CD4-positive, alpha-beta T cell treated with Interleukin-4 for 4 hours (primary cell): ENCODE data around the gene HELQ.

ENCODE experiments used
- DNase-seq: peaks from one replicate; pipeline ENCODE4 v3.0.0-alpha.2; 2020

Gene HELQ

DNA sequence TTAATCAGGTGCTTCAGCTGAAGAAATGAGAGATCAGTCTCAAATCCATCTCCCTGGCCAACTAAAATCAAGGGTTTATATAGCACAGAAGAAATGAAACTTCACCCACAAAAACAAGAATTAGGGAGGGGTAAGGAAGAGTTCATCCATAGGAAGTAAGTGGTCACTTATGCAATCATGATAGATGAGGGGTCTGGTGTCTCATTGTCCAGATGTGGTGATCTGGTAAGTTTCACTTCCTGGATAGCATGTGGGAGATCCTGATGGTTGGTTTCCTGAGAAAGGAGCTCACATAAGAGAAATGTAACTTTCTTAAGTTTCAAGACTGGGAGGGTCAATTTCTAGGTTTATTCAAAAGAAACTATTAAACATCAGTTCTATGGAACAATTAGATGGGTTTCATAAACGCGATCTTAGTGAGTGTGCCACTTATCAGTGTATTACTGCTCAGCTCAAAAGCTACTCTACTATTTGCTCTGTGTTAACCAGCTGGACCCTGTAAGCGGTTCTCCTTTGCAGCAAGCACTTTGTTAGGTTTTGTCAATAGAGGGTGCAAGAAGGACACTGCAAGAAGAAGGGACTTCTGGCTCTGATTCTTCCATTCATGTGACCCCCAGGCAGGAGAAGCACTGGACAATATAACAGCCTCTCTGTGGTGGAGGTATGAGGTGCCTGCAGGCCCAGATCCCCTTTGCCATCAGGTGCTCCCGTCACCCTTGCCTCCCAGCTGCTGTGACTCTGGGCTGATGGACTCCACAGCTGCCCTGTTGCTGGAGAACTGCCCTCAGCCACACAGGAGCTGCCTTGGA, 85.6 kb downstream of the HELQ start:
- no peak for DNase-seq

DNA sequence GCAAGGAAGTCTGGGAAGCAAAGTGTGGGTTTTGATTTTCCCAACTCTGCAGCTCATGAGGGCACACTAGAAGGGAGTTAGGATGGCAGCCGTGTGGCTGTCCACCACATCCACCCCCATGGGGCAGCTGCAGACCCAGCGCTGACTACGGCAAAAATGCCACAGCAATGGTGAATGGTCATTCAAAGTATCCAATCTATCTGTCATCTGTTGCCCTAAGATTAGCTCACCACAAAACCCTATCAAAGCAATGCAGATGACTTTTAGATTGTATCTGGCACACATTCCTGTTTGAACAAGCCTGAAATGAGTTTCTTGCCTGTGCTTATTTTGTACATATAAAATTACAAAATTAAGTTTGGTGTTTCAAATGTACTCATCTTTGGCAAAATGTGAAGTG, 91.3 kb downstream of the HELQ start:
- no peak for DNase-seq

DNA sequence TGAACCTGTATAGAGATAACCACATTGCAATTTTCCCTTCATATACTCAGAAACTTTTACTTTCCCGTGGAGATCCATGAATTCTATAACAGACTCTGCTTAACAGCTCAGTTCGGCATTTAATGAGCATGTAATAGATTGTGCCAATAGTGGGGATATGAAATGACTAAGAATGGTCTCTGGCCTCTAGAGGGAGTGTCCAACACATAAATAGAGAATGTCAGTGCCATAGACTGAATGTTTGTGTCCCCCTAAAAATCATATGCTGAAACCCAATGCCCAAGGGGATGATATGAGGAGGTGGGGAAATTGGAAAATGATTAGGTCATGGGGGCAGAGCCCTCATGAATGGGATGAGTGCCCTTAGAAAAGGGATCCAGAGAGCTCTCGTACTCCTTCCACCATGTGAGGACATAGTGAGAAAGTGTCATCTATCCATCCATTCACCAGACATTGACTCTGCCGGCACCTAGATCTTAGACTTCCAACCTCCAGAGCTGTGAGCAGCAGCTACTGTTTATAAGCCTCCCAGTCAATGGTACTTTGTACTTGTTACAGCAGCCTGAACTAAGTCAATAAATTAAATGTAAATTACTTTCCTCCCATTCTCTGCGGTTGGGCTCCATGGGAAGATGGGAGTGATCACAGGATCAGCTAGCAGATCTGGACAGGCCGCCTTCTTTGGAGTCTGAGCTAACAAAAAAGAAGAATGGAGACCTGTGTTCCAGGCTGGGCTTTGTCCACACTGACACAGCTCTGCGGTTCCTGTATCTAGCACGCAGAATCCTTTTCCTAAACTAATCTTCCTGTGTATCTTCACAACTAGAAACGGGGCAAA, 92.9 kb downstream of the HELQ start:
- no peak for DNase-seq

DNA sequence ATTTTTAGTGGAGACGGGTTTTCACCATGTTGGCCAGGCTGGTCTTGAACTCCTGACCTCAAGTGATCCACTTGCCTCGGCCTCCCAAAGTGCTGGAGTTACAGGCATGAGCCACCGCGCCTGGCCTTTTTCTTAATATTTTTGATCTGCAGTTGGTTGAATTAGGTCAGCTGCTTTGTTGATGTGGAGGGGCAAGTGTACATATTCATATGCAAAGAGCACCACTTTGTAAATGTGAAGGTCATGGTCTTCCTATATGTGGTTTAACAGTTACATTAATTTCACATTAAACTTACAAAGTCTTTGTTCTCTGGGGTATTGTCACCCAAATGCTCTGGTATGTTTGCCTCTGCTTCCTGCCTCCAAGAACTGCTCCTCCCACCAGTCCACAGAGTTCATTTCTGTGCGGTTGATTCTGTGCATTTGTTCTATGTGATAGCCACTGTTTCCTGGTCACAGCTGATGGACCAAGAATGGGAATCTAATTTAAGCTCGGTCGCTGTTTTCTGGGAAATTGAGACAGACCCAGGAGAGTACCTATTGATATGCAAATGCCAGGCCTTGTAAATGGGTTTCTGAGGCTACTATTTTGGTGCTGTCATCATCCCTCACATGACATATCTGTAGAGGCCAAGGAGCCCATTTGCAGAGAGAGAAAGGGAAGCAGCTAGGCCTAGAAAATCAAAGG, 94.1 kb downstream of the HELQ start:
- DNase-seq, result no peak

DNA sequence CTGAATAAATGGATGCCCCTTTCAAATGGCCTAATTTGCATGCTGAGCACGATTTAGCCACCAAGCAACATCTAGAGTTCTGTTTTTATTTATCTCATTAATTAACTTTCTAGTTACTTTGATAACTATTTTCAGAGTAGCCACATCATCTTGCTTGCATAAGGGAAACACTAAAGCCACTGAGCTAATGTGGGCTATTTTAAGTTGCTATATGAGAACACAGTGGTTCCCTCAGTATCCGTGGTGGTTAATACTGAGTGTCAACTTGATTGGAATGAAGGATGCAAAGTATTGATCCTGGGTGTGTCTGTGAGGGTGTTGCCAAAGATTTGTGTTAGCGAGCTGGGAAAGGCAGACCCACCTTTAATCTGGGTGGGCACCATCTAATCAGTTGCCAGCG, 95.6 kb downstream of the HELQ start:
- DNase-seq, result no peak

DNA sequence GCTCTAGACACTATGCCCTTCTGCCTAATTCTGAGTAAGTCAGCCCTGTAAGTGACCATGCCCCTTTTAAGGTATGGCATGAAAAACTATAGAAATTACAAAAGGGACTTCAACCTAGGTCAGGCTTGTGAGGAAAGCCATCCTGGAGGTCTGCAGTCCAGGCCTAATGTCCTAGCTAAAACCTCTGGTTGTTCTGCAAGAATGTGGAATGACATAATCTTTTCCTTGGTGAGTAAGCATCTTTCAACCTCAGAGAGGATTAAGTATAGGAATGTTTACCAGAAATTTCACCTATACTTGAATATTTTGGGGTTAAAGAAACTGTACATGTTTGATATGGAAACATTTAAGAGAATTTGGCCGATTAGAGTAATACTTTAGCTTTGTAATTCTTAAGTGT, 97.2 kb downstream of the HELQ start:
- DNase-seq, result no peak
